Stimulated activated naive CD8-positive, alpha-beta T cell treated with anti-CD3 and anti-CD28 coated beads, Interleukin-15, Interleukin-2, amounts not matched to agents 100 ng/mL and 50 ng/mL, for 24 hours (primary cell): ENCODE results near the gene CDC26.
A peak's percentile ranks its signal among the peaks of the same experiment; 100 is the strongest.
"Not testable (repeated sequence)": the region's sequence is repeated elsewhere in the genome, so short reads cannot be mapped to it uniquely, and the experiment has no call there.

Source experiments
- H3K27ac Mint-ChIP-seq: one replicate; pipeline ENCODE4 v1.8.0; 2021; ENCODE audit warnings: mild to moderate bottlenecking, mixed read lengths
- H3K27me3 Mint-ChIP-seq: one replicate; pipeline ENCODE4 v1.8.0; 2021; ENCODE audit warnings: mixed read lengths
- H3K36me3 Mint-ChIP-seq: one replicate; pipeline ENCODE4 v1.8.0; 2021; ENCODE audit warnings: low read depth, mixed read lengths
- H3K4me1 Mint-ChIP-seq: one replicate; pipeline ENCODE4 v1.8.0; 2021; ENCODE audit warnings: low read depth, mixed read lengths
- H3K4me3 Mint-ChIP-seq: one replicate; pipeline ENCODE4 v1.8.0; 2021; ENCODE audit warnings: mild to moderate bottlenecking, mixed read lengths
- H3K9me3 Mint-ChIP-seq: one replicate; pipeline ENCODE4 v1.8.0; 2021; ENCODE audit warnings: mixed read lengths

Gene CDC26

DNA sequence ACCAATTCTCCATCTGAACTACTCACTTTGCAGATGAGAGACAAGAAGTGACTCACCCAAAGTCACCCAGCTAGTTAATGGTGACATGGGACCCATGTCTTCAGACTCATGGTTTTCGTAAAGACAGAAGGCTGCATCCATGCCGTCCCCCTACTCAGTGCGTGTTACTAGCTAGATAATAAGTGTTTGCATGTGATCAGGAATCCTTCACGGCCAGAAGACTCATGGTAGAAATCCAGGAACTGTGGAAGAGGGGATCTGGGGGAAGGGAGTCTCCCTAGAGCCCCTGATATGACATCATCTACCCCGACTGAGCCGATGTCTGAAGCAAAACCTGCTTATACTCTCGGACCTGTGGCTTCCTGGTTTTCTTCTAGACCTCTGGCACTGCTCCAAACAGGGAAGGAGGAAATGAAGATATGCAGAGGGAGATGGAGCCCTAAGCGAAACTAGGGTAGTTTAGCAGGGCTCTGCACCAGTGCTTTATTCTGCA, 24.5 kb upstream of the CDC26 start:
- Mint-ChIP-seq H3K4me3 (no peak overlapping the region), H3K27ac (no peak overlapping the region), H3K4me1 (peaks cover 3% of the 10 kb centered on the region), H3K9me3 (no peaks in the 10 kb centered on the region), H3K36me3 (no peaks in the 10 kb centered on the region), H3K27me3 (no peaks in the 10 kb centered on the region)

DNA sequence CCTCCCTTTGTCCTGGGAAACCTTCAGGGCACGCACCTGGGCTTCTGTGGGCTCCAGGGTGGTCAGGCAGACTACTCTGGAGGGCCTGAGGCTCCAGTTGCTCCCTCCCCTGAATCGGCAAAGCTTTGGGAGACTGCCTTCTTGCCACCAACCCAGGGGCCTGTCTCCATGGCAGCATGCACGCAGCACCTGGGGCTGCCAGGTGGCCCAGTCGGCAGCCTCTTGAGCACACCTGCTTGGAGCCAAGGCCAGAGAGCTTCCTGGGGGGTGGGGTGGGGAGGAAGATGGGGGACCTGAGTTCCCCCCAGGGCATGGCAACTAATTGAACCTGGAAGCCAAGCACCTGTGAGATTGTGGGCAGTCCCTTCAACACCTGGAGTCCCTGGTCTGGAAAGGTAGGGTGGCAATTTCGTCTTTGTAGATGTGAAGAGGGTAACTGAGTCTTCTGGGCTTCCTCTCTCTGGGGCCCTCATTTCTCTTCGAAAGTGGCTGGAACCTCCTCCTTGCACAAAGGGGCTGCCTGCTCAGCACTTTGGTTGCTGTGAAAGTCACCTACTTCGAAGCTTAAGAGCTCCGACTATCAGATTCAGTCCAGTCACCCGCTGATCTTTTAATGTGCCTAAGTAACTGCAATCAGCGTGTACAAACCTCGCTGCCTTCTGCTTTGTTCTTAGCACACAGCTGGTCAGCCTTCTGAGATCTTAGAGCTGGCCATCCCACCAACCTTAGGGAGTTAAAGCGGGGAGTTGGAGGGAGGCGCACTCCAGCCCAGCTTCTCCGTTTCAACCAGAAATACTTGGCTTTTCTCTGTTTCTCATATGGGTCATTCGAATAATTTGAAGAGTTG, 23.8 kb upstream of the CDC26 start:
- Mint-ChIP-seq H3K27ac (no peak overlapping the region), H3K4me1 (peaks cover 3% of the 10 kb centered on the region), H3K4me3 (no peak overlapping the region), H3K27me3 (no peaks in the 10 kb centered on the region), H3K36me3 (no peaks in the 10 kb centered on the region), H3K9me3 (no peaks in the 10 kb centered on the region)

DNA sequence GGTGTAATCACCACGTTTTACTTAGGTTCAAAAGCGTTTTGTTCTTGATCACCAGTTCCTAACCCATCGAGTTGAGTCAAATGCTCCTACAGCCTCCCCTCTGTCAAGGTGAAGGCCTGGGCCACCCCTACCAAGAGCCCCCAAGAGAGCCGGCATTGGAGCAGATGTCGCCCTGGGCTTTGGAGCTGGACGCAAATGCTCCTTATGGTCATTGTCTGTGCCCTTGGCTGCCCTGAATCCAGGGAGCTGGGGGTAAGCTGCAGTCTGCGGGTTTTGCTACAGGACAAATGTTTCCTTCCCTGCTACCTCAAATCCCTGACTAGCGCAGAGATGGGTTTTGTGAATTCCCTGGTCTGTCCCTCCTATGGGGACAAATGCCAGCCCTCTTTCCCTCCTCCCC, 22.9 kb upstream of the CDC26 start:
- Mint-ChIP-seq H3K27ac (no peak overlapping the region), H3K4me1 (peaks cover 3% of the 10 kb centered on the region), H3K36me3 (peaks cover 6% of the 10 kb centered on the region), H3K4me3 (no peak overlapping the region), H3K9me3 (no peaks in the 10 kb centered on the region), H3K27me3 (no peaks in the 10 kb centered on the region)

DNA sequence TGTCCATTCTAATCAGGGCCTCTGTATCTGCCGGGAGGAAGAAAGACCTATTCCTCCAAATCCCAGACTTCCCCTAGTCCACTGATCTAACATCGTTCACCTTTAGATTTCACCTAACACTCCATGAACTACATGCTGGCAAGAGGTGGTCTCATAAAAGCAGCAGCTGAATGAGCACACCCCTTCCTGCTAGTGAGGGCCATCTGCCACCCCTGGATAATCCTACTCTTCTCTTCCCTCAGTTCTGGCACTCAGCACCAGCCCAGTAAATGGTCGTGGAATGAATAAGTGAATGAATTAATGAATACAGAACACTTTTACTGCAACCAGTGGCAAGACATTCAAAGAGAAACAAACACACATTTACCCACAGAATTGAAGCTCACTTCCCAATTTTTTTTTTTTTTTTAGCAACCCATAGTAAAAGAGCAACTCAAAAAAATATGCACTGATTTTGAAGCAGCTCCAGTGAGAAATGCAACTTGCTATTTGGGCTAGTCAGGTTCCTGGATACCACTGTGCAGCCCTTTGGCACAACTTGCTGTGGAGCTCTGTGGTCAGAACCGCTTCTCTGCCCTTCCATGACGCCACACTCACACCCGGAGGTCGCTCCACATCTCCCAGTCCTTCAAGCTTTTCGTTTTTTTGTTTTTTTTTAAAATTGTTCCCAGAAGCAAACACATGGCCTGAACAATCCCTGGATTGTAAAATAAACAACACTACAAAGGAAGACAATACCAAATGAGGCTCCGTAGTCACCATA, 21.6 kb upstream of the CDC26 start:
- no peaks in the 10 kb centered on the region for H3K27me3 Mint-ChIP-seq
- H3K9me3 Mint-ChIP-seq = no peaks in the 10 kb centered on the region
- peaks cover 3% of the 10 kb centered on the region for H3K4me1 Mint-ChIP-seq
- peaks cover 15% of the 10 kb centered on the region for H3K36me3 Mint-ChIP-seq
- no peak overlapping the region for H3K4me3 Mint-ChIP-seq
- no peak overlapping the region for H3K27ac Mint-ChIP-seq

DNA sequence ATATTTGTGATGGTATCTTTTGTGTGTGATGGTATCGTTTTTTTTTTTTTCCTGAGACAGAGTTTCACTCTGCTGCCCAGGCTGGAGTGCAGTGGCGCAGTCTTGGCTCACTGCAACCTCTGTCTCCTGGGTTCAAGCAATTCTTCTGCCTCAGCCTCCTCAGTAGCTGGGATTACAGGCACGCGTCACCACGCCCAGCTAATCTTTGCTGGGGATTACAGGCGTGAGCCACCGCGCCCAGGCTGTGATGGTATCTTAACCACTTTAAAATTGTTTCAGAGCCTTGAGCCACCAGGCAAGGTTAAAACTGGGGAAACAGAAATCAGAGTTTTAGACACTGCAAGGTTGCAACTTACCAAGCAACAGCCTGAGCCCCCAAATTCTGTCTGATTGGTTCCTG, 20.9 kb upstream of the CDC26 start:
- H3K9me3 Mint-ChIP-seq, H3K4me1 Mint-ChIP-seq, H3K27ac Mint-ChIP-seq, H3K4me3 Mint-ChIP-seq, H3K27me3 Mint-ChIP-seq: not testable (repeated sequence)
- H3K36me3 Mint-ChIP-seq = peaks cover 23% of the 10 kb centered on the region

DNA sequence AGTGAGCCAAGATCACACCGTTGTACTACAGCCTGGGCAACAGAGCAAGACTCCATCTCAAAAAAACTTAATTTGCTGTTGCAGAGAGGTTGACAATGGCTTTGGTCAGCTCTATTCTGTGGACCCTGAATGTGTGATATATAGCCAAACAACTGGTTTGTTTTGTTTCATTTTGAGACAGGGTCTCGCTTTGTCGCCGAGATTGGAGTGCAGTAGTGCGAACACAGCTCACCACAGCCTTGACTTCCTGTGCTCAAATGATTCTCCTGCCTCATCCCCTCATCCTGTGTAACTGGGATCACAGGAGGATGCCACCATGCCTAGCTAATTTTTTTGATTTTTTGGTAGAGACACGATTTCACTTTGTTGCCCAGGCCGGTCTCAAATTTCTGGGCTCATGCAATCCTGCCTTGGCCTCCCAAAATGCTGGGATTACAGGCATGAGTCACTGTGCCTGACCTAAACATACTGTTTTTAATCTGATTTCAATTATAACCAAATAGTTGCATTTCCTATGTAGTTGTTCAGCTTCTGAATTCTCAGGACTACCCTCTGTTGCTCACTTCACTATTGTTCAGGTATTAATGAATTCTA, 18.0 kb upstream of the CDC26 start:
- no peaks in the 10 kb centered on the region for H3K4me1 Mint-ChIP-seq
- no peak overlapping the region for H3K27ac Mint-ChIP-seq
- H3K27me3 Mint-ChIP-seq = no peaks in the 10 kb centered on the region
- no peak overlapping the region for H3K4me3 Mint-ChIP-seq
- no peaks in the 10 kb centered on the region for H3K9me3 Mint-ChIP-seq
- peaks cover 48% of the 10 kb centered on the region for H3K36me3 Mint-ChIP-seq

DNA sequence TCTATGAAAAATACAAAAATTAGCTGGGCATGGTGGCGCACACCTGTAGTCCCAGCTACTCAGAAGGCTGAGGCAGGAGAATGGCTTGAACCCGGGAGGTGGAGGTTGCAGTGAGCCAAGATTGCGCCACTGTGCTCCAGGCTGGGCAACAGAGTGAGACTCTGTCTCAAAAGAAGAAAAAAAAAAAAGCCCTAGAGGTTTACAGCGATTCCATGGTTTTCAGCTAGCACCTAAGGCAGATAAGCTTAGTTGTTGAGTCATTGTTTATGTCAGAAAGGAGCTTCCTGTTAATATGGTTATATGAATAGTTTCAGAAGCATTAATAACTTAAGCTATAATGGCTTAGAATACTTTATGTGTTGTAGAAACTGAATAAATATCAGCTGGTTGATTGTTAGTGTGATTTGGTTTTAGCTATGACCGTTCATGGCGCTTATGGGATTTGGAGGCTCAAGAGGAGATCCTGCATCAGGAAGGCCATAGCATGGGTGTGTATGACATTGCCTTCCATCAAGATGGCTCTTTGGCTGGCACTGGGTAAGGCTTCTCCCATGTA, 14.8 kb upstream of the CDC26 start:
- Mint-ChIP-seq H3K9me3 (no peaks in the 10 kb centered on the region), H3K27ac (peak overlapping the region; percentile 6), H3K36me3 (peaks cover 73% of the 10 kb centered on the region), H3K4me3 (no peak overlapping the region), H3K27me3 (no peaks in the 10 kb centered on the region), H3K4me1 (no peaks in the 10 kb centered on the region)

DNA sequence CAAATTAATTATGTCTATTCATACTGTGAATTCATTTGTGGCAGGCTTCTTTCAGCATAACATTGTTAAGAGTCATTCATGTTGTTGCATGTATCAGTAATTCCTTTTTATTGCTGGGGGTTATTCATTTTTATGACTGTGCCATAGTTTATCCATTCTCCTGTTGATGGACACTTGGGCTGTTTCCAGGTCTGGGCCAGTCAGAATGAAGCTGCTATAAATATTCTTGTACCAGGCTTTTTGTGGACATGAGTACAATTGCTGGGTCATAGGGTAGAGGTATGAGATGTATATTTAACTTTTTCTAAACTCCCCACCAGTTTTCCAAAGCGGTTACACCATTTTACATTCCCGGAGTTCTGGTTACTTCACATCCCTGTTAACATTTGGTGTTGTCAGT, 13.7 kb upstream of the CDC26 start:
- Mint-ChIP-seq H3K4me3 (no peak overlapping the region), H3K36me3 (peaks cover 82% of the 10 kb centered on the region), H3K27me3 (no peaks in the 10 kb centered on the region), H3K4me1 (no peaks in the 10 kb centered on the region), H3K9me3 (no peaks in the 10 kb centered on the region), H3K27ac (peak overlapping the region; percentile 24)

DNA sequence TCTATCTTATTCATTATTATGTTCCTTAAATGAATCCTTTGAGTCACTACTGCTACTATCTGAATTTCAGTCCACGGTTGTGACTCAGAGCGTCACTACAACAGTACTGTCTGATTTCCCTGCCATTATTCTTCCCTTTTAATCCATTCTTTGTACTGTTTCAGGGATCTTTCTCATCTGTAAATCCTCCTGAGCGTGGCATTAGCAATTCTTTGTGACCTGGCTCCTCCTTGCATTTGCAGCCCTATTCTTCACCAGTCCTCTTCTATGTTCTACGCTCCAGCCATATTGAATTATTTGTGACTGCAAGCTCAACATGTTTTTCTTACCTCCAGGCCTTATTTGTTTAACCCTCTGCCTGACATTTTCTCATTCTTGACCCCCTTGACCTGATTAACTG, 6.0 kb upstream of the CDC26 start:
- H3K9me3 Mint-ChIP-seq = no peaks in the 10 kb centered on the region
- H3K27me3 Mint-ChIP-seq = no peaks in the 10 kb centered on the region
- H3K4me1 Mint-ChIP-seq = peaks cover 29% of the 10 kb centered on the region
- H3K27ac Mint-ChIP-seq = peak overlapping the region; percentile 1
- no peak overlapping the region for H3K4me3 Mint-ChIP-seq
- H3K36me3 Mint-ChIP-seq = peaks cover 77% of the 10 kb centered on the region

DNA sequence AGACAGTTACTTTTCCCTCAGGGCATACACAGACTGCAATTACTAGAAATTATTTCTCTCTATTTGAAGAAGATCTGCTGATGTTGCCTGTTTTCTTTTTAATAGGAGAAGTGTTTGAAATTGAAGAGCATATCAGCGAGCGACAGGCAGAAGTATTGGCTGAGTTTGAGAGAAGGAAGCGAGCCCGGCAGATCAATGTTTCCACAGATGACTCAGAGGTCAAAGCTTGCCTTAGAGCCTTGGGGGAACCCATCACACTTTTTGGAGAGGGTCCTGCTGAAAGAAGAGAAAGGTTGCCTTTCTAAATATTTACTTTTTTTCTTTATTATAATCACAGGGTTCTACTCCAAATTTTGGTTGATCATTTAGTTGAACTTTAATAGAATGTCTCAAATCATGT, 3.5 kb upstream of the CDC26 start:
- no peak overlapping the region for H3K27ac Mint-ChIP-seq
- H3K36me3 Mint-ChIP-seq = peaks cover 61% of the 10 kb centered on the region
- no peak overlapping the region for H3K4me3 Mint-ChIP-seq
- H3K4me1 Mint-ChIP-seq = peaks cover 35% of the 10 kb centered on the region
- H3K9me3 Mint-ChIP-seq = no peaks in the 10 kb centered on the region
- H3K27me3 Mint-ChIP-seq = no peaks in the 10 kb centered on the region

DNA sequence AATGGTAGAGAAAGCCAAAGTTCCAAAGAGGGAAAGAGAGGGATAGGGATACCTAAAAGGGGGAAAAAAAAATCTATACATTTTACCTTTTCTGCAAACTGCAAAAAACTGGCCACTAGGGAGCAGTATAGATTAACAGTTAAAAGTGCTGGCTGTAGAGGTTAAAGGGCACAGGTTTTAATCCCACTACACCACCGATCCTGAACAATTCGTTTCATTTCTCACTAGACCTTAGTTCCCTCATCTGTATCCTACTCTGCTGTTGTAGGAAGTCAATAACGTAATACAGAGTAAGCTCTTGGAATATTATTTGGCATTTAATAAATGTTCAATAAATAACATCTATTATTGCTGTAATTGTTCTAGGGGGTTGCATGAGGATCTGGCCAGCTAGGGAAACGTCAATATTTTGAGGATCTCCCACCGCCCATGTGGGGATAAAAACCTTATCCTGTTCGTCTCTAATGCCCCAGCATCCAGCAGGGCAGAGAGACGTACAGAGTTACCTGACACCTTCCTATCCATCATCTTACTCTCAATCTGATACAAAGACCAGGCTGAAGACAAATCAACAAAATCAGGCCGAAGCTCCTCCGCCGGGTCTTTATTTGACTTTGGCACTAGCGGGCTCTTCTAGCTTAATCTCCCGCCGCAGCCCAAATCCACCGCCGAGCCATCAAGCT, 757 bp downstream of the CDC26 start:
- peaks cover 47% of the 10 kb centered on the region for H3K36me3 Mint-ChIP-seq

DNA sequence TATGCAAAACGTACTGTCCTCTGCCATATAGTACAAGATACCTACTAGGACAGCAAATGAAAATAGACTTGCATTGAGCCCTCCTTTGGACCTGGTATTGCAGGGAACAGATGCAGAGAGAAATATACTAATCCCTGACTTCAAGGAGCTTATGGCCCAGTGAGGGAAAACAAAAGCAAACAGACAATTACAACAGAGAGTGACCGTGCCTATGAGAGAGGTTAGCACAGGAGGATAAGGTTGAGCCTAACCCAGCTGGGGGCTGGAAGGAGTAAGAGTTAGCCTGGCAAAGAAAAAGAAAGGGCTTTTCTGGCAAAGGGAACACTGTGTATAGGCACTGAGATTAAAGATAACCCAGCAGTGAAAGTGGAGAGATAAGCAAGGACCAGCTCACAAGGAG, 5.5 kb downstream of the CDC26 start:
- Mint-ChIP-seq H3K9me3 (no peaks in the 10 kb centered on the region), H3K36me3 (peaks cover 40% of the 10 kb centered on the region), H3K27me3 (no peaks in the 10 kb centered on the region), H3K4me1 (peaks cover 13% of the 10 kb centered on the region), H3K4me3 (no peak overlapping the region), H3K27ac (peak overlapping the region; percentile 52)

More for the DNA sequence above, 757 bp downstream of the CDC26 start:
- Mint-ChIP-seq H3K4me1 (peaks cover 30% of the 10 kb centered on the region), H3K27me3 (no peaks in the 10 kb centered on the region), H3K4me3 (no peak overlapping the region), H3K9me3 (no peaks in the 10 kb centered on the region), H3K27ac (no peak overlapping the region)

DNA sequence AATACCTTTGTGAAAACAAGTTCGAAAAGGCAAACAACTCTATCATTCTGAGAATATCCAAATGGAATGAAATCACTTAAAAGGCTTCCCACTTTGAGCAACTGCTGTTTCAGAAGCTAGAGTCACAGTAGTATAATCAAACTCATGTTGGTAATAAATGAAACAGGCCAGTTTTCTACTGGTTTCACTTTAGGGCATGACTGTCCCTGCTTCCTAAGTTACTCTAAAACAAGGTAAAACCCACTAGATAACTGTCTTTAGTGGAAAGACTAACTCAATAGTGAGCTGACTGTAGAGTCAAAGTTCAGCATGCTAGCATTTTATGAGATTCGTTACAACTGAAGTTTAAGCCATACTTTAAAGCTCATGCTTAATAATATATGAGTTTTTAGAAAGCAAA, 6.0 kb downstream of the CDC26 start:
- Mint-ChIP-seq H3K27ac (peak overlapping the region; percentile 43), H3K4me3 (no peak overlapping the region), H3K27me3 (no peaks in the 10 kb centered on the region), H3K4me1 (peaks cover 13% of the 10 kb centered on the region), H3K36me3 (peaks cover 41% of the 10 kb centered on the region), H3K9me3 (no peaks in the 10 kb centered on the region)

DNA sequence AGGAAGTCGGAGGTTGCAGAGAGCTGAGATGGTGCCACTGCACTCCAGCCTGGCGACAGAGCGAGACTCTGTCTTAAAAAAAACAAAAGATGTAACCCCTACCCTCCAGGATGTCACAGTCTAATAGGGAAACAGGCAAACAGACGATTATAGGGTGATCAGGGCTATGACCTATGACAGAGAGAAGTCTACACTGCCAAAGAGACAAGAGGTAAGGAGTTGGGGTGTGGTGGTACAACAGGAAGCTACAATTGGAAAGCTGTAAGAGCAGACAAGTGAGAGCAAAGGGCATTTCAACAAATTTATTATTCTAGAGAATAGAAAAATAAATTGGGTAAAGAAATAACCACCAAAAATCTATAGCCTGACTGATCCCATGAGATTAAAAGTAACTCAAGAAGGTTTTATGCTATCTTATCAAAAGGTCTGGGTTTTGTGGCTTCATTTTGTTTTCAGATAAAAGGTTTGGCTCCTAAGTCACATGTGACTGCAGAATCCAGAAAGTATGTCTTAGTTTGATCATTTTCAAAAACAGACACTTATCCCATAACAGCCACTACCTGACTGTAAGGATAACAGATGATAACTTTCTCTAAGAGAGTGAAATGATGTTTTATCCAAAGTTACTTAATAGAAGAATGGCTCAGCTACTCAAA, 7.3 kb downstream of the CDC26 start:
- Mint-ChIP-seq H3K36me3 (peaks cover 38% of the 10 kb centered on the region), H3K9me3 (no peaks in the 10 kb centered on the region), H3K4me3 (no peak overlapping the region), H3K27me3 (no peaks in the 10 kb centered on the region), H3K27ac (peak overlapping the region; percentile 28), H3K4me1 (peaks cover 7% of the 10 kb centered on the region)
